Left lung (tissue), 10 donors: ENCODE results near the gene RAPGEF2. TPM values are rescaled to one million over a fixed set of nuclear protein-coding genes. Genes with fewer than 3 reads are reported as not detected.

Experiments
- ATAC-seq: fragments of 200-7000 bp; cut with Tn5 transposase; one replicate; pipeline ENCODE4 v1.9.1; 2020; ENCODE audit warnings: moderate library complexity
- DNase-seq, 4 donors: peaks; one replicate each; pipeline ENCODE4 v3.0.0-alpha.2; 2013 to 2020
- H3K27ac ChIP-seq, 2 donors: fragments of 200-600 bp; sonication (generic) in 1 of 2; one replicate each; pipeline versions ENCODE4 v1.5.0 to v1.8.0; 2020 to 2021
- H3K27me3 ChIP-seq, 2 donors: fragments of 200-600 bp; sonication (generic) in 1 of 2; one replicate each; pipeline versions ENCODE4 v1.5.0 to v1.8.0; 2020 to 2021
- H3K36me3 ChIP-seq, 2 donors: fragments of 200-600 bp; sonication (generic) in 1 of 2; one replicate each; pipeline versions ENCODE4 v1.5.0 to v1.8.0; 2020 to 2021
- H3K4me1 ChIP-seq, 2 donors: fragments of 200-600 bp; one replicate each; pipeline ENCODE4 v1.8.0; 2021
- H3K4me3 ChIP-seq, 2 donors: fragments of 200-600 bp; sonication (generic) in 1 of 2; one replicate each; pipeline versions ENCODE4 v1.5.0 to v1.8.0; 2020 to 2021; ENCODE audit warnings: mild to moderate bottlenecking in 1 of 2
- H3K9me3 ChIP-seq, 2 donors: fragments of 200-600 bp; sonication (generic) in 1 of 2; one replicate each; pipeline versions ENCODE4 v1.5.0 to v1.8.0; 2020 to 2021
- intact Hi-C, 2 donors: fragments of 100-400 bp; cut with DNase I; formaldehyde crosslinking; loops; one replicate each; pipeline versions ENCODE4 v1.11.2 to v1.14.2; 2022
- polyA plus RNA-seq, 6 donors: library from polyadenylated mRNA; unstranded; fragments of 120-200 nt; gene quantifications; one replicate each; pipeline ENCODE4 v1.2.1, GENCODE V29; 2013; ENCODE audit not compliant: insufficient read length in 6 of 6
- total RNA-seq, 2 donors: library from RNA; stranded (reverse); fragmentation: NEBNext Ultra II Directional; extraction: Animal tissue kit (Norgen Biotek cat#: 25700); gene quantifications; one replicate each; pipeline ENCODE4 v1.2.1, GENCODE V29; 2021
- TF ChIP-seq, protein P1 (sequence below), 2 donors: fragments of 200-600 bp; sonication (generic) in 1 of 2; IDR thresholded peaks; one replicate each; pipeline versions ENCODE4 v1.5.0 to v1.8.0; 2021; ENCODE audit warnings: antibody characterized with exemption in 2 of 2
- donor health status: DM: no; HTN: yes; CAD: no.
- donor health status: DM: no; HTN: no; CAD: no.

RAPGEF2 gene
- total and polyA plus RNA-seq, 8 donors: 39.9 to 52.0 (median 45.4) TPM

DNA sequence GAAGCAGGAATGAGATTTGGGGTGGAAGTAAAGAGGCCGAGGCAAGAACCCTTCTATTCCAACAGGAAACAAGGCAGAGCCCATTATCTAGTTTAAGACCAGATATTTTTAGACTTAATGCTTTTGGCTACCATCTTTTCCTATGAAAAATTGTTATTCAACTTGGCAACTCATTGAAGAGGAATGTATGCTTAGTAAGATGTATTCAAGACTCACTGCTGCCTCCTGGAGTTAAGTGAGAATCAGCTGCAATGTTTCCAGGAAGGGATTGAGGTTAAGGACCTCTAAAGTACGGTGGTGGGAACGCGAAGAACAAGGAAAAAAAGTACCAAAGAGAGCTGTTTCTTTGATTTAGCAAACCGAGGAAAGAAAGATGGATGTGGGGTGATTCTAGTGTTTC is 89.1 kb downstream of the RAPGEF2 start:
- intact Hi-C loops: no loop called here
- no peaks in the 10 kb centered on the region for H3K36me3 ChIP-seq
- TF ChIP-seq, protein P1, sequence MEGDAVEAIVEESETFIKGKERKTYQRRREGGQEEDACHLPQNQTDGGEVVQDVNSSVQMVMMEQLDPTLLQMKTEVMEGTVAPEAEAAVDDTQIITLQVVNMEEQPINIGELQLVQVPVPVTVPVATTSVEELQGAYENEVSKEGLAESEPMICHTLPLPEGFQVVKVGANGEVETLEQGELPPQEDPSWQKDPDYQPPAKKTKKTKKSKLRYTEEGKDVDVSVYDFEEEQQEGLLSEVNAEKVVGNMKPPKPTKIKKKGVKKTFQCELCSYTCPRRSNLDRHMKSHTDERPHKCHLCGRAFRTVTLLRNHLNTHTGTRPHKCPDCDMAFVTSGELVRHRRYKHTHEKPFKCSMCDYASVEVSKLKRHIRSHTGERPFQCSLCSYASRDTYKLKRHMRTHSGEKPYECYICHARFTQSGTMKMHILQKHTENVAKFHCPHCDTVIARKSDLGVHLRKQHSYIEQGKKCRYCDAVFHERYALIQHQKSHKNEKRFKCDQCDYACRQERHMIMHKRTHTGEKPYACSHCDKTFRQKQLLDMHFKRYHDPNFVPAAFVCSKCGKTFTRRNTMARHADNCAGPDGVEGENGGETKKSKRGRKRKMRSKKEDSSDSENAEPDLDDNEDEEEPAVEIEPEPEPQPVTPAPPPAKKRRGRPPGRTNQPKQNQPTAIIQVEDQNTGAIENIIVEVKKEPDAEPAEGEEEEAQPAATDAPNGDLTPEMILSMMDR (IDR thresholded peaks at IDR 0.05): peak; percentile 17 to 20
- no peaks in the 10 kb centered on the region for H3K27me3 ChIP-seq
- H3K27ac ChIP-seq: no peak overlapping the region
- H3K4me1 ChIP-seq: no peaks in the 10 kb centered on the region
- no peaks in the 10 kb centered on the region for H3K9me3 ChIP-seq
- peak; percentile 83 for ATAC-seq
- no peak for DNase-seq
- no peak overlapping the region for H3K4me3 ChIP-seq

DNA sequence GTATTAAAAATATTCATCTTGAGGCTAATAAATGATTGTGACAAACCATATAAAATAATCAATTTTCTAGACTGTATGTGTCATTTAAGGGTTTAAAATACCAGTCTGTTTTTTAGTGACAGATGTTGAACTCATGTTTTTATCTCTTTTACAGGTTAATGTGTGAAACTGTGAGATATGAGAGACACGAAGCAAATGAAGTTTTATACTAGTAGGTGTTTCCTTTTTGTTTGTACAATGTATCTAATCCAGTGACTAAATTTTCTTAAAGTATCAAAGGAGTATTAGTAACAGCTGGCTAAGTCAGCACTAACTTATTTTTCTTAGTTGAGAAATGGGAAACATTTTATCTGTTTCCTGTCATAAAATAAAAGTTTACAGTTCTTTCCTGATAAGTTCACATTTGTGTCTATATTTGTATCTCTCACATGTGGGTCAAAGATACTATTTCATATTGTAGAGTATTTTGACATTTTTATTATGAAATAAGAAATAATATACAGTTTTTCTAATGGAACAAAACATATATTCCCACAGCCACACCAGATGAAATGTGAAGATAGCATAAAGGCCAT is 90.3 kb downstream of the RAPGEF2 start:
- no peaks in the 10 kb centered on the region for H3K9me3 ChIP-seq
- intact Hi-C loops: no loop called here
- H3K36me3 ChIP-seq: no peaks in the 10 kb centered on the region
- TF ChIP-seq, protein P1 (IDR thresholded peaks at IDR 0.05): no peak
- ATAC-seq (no peak), DNase-seq (no peak)
- no peaks in the 10 kb centered on the region for H3K27me3 ChIP-seq
- H3K4me1 ChIP-seq: no peaks in the 10 kb centered on the region
- no peak overlapping the region for H3K4me3 ChIP-seq
- H3K27ac ChIP-seq: no peak overlapping the region

DNA sequence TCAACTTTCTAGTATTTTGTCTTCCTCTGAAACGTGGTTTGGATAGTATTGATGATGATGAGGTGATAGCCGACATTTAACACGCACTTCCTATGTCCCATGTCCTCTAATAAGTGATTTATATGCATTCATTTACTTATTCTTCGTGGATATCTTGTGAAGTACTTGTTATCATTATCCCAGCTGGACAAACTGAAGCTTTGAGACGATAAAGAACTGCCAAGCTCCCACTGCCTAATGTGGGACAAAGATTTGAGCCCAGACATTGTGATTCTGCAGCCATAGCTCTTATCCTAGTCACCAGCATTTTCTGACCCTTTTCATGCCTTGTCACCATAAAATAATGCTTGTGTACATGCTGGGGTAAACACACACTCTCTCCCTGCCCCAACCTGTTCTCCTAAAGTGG is 92.5 kb downstream of the RAPGEF2 start:
- no peaks in the 10 kb centered on the region for H3K36me3 ChIP-seq
- no peak for ATAC-seq
- no peaks in the 10 kb centered on the region for H3K9me3 ChIP-seq
- TF ChIP-seq, protein P1 (IDR thresholded peaks at IDR 0.05): no peak
- peaks cover 0 to 4% of the 10 kb centered on the region in 2 donors for H3K4me1 ChIP-seq
- H3K27me3 ChIP-seq: no peaks in the 10 kb centered on the region
- no peak overlapping the region for H3K27ac ChIP-seq
- intact Hi-C loops: no loop called here
- peak in 2 of 4 donors; percentile 69 to 75 for DNase-seq
- H3K4me3 ChIP-seq: no peak overlapping the region

GRCh38 chr4:159197260-159197884 is 94.5 kb downstream of the RAPGEF2 start:
- Histone ChIP-seq H3K27me3 (no peaks in the 10 kb centered on the region), H3K4me3 (no peak overlapping the region), H3K36me3 (no peaks in the 10 kb centered on the region), H3K9me3 (no peaks in the 10 kb centered on the region), H3K4me1 (peaks cover 0 to 10% of the 10 kb centered on the region in 2 donors), H3K27ac (no peak overlapping the region)
- DNase-seq: no peak
- TF ChIP-seq, protein P1 (IDR thresholded peaks at IDR 0.05): no peak
- intact Hi-C loops: no loop called here
- no peak for ATAC-seq

- no peaks in the 10 kb centered on the region for H3K36me3 ChIP-seq
- H3K27me3 ChIP-seq: no peaks in the 10 kb centered on the region
- ATAC-seq (no peak), DNase-seq (no peak)
- H3K4me3 ChIP-seq: no peak overlapping the region
- intact Hi-C loops: no loop called here
- H3K4me1 ChIP-seq: peaks cover 0 to 15% of the 10 kb centered on the region in 2 donors
- no peak overlapping the region for H3K27ac ChIP-seq
- TF ChIP-seq, protein P1 (IDR thresholded peaks at IDR 0.05): no peak
- H3K9me3 ChIP-seq: no peaks in the 10 kb centered on the region
Measured at GRCh38 chr4:159197885-159198269, 95.0 kb downstream of the RAPGEF2 start.
